HG02571 (cell line): ENCODE results near the gene GPSM3.
"Not testable (repeated sequence)": the region's sequence is repeated elsewhere in the genome, so short reads cannot be mapped to it uniquely, and the experiment has no call there.

Source experiments
- ATAC-seq: cut with Tn5 transposase; IDR thresholded peaks from one replicate; pipeline ENCODE4 v1.9.1; 2021; ENCODE audit warnings: mild to moderate bottlenecking, moderate library complexity; ENCODE audit not compliant: unreplicated experiment

Gene GPSM3

GRCh38 chr6:32192608-32193039 is at the start of gene GPSM3:
GPSM3 (minus strand) TSS chr6:32192643; CDS start chr6:32192513, 130 bp downstream.
- no peak for ATAC-seq

- no peak for ATAC-seq
Measured at GRCh38 chr6:32240686-32241085, 48.2 kb upstream of the GPSM3 start.

- no peak for ATAC-seq
Measured at GRCh38 chr6:32239462-32239861, 47.0 kb upstream of the GPSM3 start.

- ATAC-seq = no peak
Measured at GRCh38 chr6:32234934-32235333, 42.5 kb upstream of the GPSM3 start.

GRCh38 chr6:32226434-32226833 is 34.0 kb upstream of the GPSM3 start:
- ATAC-seq = no peak

GRCh38 chr6:32224696-32225095 is 32.3 kb upstream of the GPSM3 start:
- ATAC-seq = no peak

GRCh38 chr6:32223258-32224235 is 31.1 kb upstream of the GPSM3 start, which contains the start of gene NOTCH4:
NOTCH4 (minus strand) TSS chr6:32224067; CDS start chr6:32223928, 139 bp downstream.
- no peak for ATAC-seq

GRCh38 chr6:32222333-32223230 is 30.1 kb upstream of the GPSM3 start:
- no peak for ATAC-seq

- ATAC-seq = no peak
Measured at GRCh38 chr6:32220021-32220420, 27.6 kb upstream of the GPSM3 start.

GRCh38 chr6:32218167-32218566 is 25.7 kb upstream of the GPSM3 start:
- no peak for ATAC-seq

- no peak for ATAC-seq
Measured at GRCh38 chr6:32216998-32217397, 24.6 kb upstream of the GPSM3 start.

- ATAC-seq = no peak
Measured at GRCh38 chr6:32216285-32216684, 23.8 kb upstream of the GPSM3 start.

- ATAC-seq = no peak
Measured at GRCh38 chr6:32215617-32216016, 23.2 kb upstream of the GPSM3 start.

GRCh38 chr6:32214126-32214525 is 21.7 kb upstream of the GPSM3 start:
- no peak for ATAC-seq

GRCh38 chr6:32213649-32214048 is 21.2 kb upstream of the GPSM3 start:
- no peak for ATAC-seq

GRCh38 chr6:32212076-32212760 is 19.8 kb upstream of the GPSM3 start:
- no peak for ATAC-seq

- not testable (repeated sequence) for ATAC-seq
Measured at GRCh38 chr6:32211432-32211831, 19.0 kb upstream of the GPSM3 start.

- no peak for ATAC-seq
Measured at GRCh38 chr6:32210191-32210601, 17.8 kb upstream of the GPSM3 start.

- no peak for ATAC-seq
Measured at GRCh38 chr6:32208996-32209395, 16.6 kb upstream of the GPSM3 start.

- no peak for ATAC-seq
Measured at GRCh38 chr6:32204268-32204715, 11.8 kb upstream of the GPSM3 start.
